ENCODE data around the gene PDE6B. TPM values are rescaled to one million over a fixed set of nuclear protein-coding genes. Genes with fewer than 3 reads are reported as not detected.

Gene PDE6B
- polyA plus RNA-seq, 1 donor (not counting 4 experiments of a cell fraction or from before 2014, with no cell fraction given): not detected

DNA sequence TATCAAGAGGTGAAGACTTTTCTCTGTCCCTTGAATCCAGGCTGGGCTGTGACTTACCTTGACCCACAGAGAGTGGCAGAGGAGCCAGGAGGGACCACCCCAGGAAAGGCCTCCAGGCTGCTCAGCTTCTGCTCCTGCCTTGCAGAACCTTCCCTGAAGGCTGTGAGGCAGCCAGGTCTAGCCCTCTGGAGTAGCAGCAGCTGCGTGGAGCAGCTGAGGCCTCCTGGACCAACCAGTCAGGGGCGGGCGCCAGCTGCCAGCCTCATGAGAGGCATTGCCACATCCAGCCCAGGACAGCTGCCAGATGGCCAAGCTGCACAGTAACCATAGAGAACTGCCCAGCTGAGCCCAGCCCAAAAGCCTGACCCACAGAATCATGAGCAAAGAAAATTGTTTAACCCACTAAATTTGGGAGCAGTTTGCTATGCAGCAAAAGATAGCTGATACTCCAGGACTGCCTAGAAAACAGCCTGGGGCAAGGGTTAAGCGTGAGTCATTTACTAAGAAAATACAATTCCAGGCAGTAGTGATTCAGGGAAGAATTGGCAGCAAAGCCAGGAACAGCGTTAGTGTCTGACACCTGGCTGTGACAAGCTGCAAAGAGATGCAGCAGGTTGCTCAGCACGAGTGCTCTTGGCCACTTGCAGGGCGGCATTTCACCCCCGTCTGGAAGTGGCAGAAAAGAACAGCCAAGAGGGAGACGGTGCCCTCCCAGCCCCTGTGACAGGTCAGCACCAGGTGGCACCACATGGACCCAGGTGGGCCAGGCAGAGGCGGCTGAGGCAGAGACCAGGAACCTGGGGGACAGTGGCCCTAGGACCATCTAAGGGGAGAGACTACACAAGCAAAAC, 14.7 kb upstream of the PDE6B start:
- Histone ChIP-seq H3K27ac (ENCODE audit: control insufficient read depth, insufficient read depth, low read length) (no peak overlapping the region), H3K79me2 (ENCODE audit: control insufficient read depth, insufficient read depth, low read length) (no peaks in the 10 kb centered on the region), H3K27me3 (ENCODE audit: control insufficient read depth, extremely low read depth, insufficient read depth, low read length) (peaks cover 21% of the 10 kb centered on the region), H3K9me1 (ENCODE audit: control insufficient read depth, extremely low read depth, insufficient read depth, low read length) (no peaks in the 10 kb centered on the region), H3K4me1 (ENCODE audit: control insufficient read depth, extremely low read depth, insufficient read depth, low read length) (peaks cover 5% of the 10 kb centered on the region), H3K9ac (ENCODE audit: control insufficient read depth, extremely low read depth, insufficient read depth, low read length) (no peak overlapping the region), H3K36me3 (ENCODE audit: control insufficient read depth in 2 of 2, extremely low read depth in 1 of 2, insufficient read depth in 2 of 2, low read length in 2 of 2) (no peaks in the 10 kb centered on the region), H3K4me2 (ENCODE audit: control insufficient read depth, extremely low read depth, insufficient read depth, low read depth, low read length) (no peak overlapping the region), H2AFZ (ENCODE audit: control insufficient read depth, low read length) (no peak overlapping the region), H3K4me3 (ENCODE audit: control insufficient read depth in 2 of 3, extremely low read depth in 1 of 3, insufficient read depth in 2 of 3, low read depth in 1 of 3, low read length in 3 of 3) (no peak overlapping the region), H3K9me3 (ENCODE audit: control insufficient read depth, low read depth, low read length) (no peaks in the 10 kb centered on the region), H4K20me1 (ENCODE audit: control insufficient read depth, extremely low read depth, insufficient read depth, low read length) (no peaks in the 10 kb centered on the region)
- dilution Hi-C loops (cut with MboI; ENCODE audit: extremely low pct_ligation_motif_present, low sequenced_read_pairs): no loop called here
- DNase-seq (ENCODE audit: low read depth, low spot score) (peak; percentile 33), FAIRE-seq (peak; percentile 78)
- TF ChIP-seq CTCF (optimal IDR thresholded peaks at IDR 0.05 in 1 of 3, IDR thresholded peaks at IDR 0.05 in 1 of 3, conservative IDR thresholded peaks at IDR 0.05 in 1 of 3; ENCODE audit: extremely low read depth in 1 of 3, insufficient read depth in 2 of 3, low read length in 3 of 3) (peak in 2 of 3 experiments; percentile 16 to 37), EZH2 (IDR thresholded peaks at IDR 0.05; ENCODE audit: low read length) (no peak)

DNA sequence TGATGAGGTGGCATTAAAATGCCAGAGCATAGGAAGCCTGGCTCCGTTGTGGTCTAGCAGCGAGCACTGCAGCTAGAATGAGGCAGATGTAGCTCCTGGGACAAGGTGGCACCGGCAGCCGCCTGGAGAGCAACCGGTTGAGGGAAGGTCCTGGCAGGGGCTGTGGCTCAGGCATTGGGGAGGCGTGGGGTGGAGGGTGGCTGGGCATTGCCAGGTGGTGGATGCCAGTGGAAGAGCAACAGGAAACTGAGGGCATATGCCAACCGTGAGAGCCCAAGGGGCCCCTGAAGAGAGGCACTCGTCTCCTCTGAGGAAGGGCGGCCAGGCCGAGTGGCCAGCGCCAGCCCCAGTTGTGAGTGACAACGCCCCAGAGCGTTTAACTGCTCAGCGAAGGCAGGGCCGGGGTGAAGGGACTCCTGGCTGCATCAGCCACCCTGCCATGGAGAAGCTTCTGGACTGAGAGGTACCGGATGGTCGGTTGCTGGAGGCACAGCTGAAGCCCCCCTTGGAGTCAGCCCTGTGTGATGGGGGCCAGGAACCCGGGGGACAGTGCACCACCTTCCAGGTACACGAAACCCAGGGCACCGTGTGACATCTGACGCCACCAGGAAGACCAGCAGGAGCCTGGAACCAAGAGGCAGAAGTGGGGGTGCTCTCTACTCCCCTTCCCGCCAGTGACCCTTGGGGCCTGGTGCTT, 13.2 kb upstream of the PDE6B start:
- H3K9me3 ChIP-seq (ENCODE audit: control insufficient read depth, low read depth, low read length): no peaks in the 10 kb centered on the region
- no peak overlapping the region for H2AFZ ChIP-seq (ENCODE audit: control insufficient read depth, low read length)
- no peaks in the 10 kb centered on the region for H3K36me3 ChIP-seq (ENCODE audit: control insufficient read depth in 2 of 2, extremely low read depth in 1 of 2, insufficient read depth in 2 of 2, low read length in 2 of 2)
- no peak overlapping the region for H3K9ac ChIP-seq (ENCODE audit: control insufficient read depth, extremely low read depth, insufficient read depth, low read length)
- H3K27ac ChIP-seq (ENCODE audit: control insufficient read depth, insufficient read depth, low read length): no peak overlapping the region
- TF ChIP-seq EZH2 (IDR thresholded peaks at IDR 0.05; ENCODE audit: low read length): no peak
- no peak for TF ChIP-seq CTCF (optimal IDR thresholded peaks at IDR 0.05 in 1 of 3, IDR thresholded peaks at IDR 0.05 in 1 of 3, conservative IDR thresholded peaks at IDR 0.05 in 1 of 3; ENCODE audit: extremely low read depth in 1 of 3, insufficient read depth in 2 of 3, low read length in 3 of 3)
- DNase-seq (ENCODE audit: low read depth, low spot score): no peak
- dilution Hi-C loops (cut with MboI; ENCODE audit: extremely low pct_ligation_motif_present, low sequenced_read_pairs): no loop called here
- no peaks in the 10 kb centered on the region for H3K79me2 ChIP-seq (ENCODE audit: control insufficient read depth, insufficient read depth, low read length)
- peaks cover 5% of the 10 kb centered on the region for H3K4me1 ChIP-seq (ENCODE audit: control insufficient read depth, extremely low read depth, insufficient read depth, low read length)
- no peaks in the 10 kb centered on the region for H4K20me1 ChIP-seq (ENCODE audit: control insufficient read depth, extremely low read depth, insufficient read depth, low read length)
- H3K9me1 ChIP-seq (ENCODE audit: control insufficient read depth, extremely low read depth, insufficient read depth, low read length): no peaks in the 10 kb centered on the region
- H3K4me2 ChIP-seq (ENCODE audit: control insufficient read depth, extremely low read depth, insufficient read depth, low read depth, low read length): no peak overlapping the region
- H3K27me3 ChIP-seq (ENCODE audit: control insufficient read depth, extremely low read depth, insufficient read depth, low read length): peaks cover 21% of the 10 kb centered on the region
- FAIRE-seq: no peak
- no peak overlapping the region for H3K4me3 ChIP-seq (ENCODE audit: control insufficient read depth in 2 of 3, extremely low read depth in 1 of 3, insufficient read depth in 2 of 3, low read depth in 1 of 3, low read length in 3 of 3)

All from keratinocyte (primary cell).